Neural cell (in vitro differentiated cells): ENCODE results near the gene RALGDS. TPM values are rescaled to one million over a fixed set of nuclear protein-coding genes. Genes with fewer than 3 reads are reported as not detected.

Source experiments
- H2AFZ ChIP-seq: fragments of 200-600, 300-800 bp; sonication (generic), shearing (Covaris generic); 2 replicates; pipeline ENCODE4 v1.6.0; 2014; ENCODE audit warnings: low read depth, mild to moderate bottlenecking, antibody characterized with exemption, low read length, moderate library complexity
- H3F3A ChIP-seq: fragments of 200-600 bp; shearing (Covaris generic); 2 replicates; pipeline ENCODE4 v1.6.1; 2016; ENCODE audit warnings: mild to moderate bottlenecking, moderate library complexity, mixed read lengths, antibody characterized with exemption, low read length; ENCODE audit not compliant: insufficient read depth, poor library complexity, severe bottlenecking
- H3K27ac ChIP-seq: fragments of 200-600, 300-800 bp; sonication (generic), shearing (Covaris generic); 2 replicates; pipeline ENCODE4 v1.5.1; 2014; ENCODE audit warnings: mild to moderate bottlenecking, low read length, moderate library complexity
- H3K27me3 ChIP-seq: fragments of 300-800, 200-600 bp; sonication (generic), shearing (Covaris generic); 2 replicates; pipeline ENCODE4 v1.6.0; 2014; ENCODE audit warnings: mild to moderate bottlenecking, low read depth, low read length, moderate library complexity; ENCODE audit not compliant: insufficient read depth
- H3K36me3 ChIP-seq: fragments of 300-800, 200-600 bp; sonication (generic), shearing (Covaris generic); 2 replicates; pipeline ENCODE4 v1.5.1; 2014; ENCODE audit warnings: mild to moderate bottlenecking, antibody characterized with exemption, low read length, moderate library complexity; ENCODE audit not compliant: insufficient read depth
- H3K4me2 ChIP-seq: fragments of 300-800, 200-600 bp; sonication (generic), shearing (Covaris generic); 2 replicates; pipeline ENCODE4 v1.6.0; 2014; ENCODE audit warnings: mild to moderate bottlenecking, low read length
- H3K4me3 ChIP-seq: fragments of 300-800, 200-600 bp; sonication (generic), shearing (Covaris generic); 2 replicates; pipeline ENCODE4 v1.5.1; 2014; ENCODE audit warnings: mild to moderate bottlenecking, low read length, moderate library complexity
- H3K79me2 ChIP-seq: fragments of 200-600 bp; shearing (Covaris generic); replicated peaks from 2 replicates; pipeline ENCODE4 v1.6.0; 2014; ENCODE audit warnings: mild to moderate bottlenecking, low read length, moderate library complexity; ENCODE audit not compliant: insufficient read depth
- H3K9ac ChIP-seq: fragments of 300-800, 200-600 bp; sonication (generic), shearing (Covaris generic); 2 replicates; pipeline ENCODE4 v1.6.1; 2016; ENCODE audit warnings: mild to moderate bottlenecking, low read length, mixed read lengths
- H3K9me2 ChIP-seq: fragments of 200-600 bp; shearing (Covaris generic); 2 replicates; pipeline ENCODE4 v1.6.1; 2016; ENCODE audit warnings: mild to moderate bottlenecking, low read length, mixed read lengths; ENCODE audit not compliant: insufficient read depth
- H3K9me3 ChIP-seq: fragments of 200-600, 300-800 bp; sonication (generic), shearing (Covaris generic); 2 replicates; pipeline ENCODE4 v1.6.1; 2016; ENCODE audit warnings: mild to moderate bottlenecking, mixed run types, low read length, moderate library complexity, mixed read lengths
- H4K20me1 ChIP-seq: fragments of 200-600 bp; shearing (Covaris generic); 2 replicates; pipeline ENCODE4 v1.6.1; 2016; ENCODE audit warnings: mild to moderate bottlenecking, mixed run types; ENCODE audit not compliant: insufficient read depth
- CTCF ChIP-seq: fragments of 450-650 bp; IDR thresholded peaks from 2 replicates; pipeline ENCODE4 v1.5.1; 2014; ENCODE audit warnings: antibody characterized with exemption, mild to moderate bottlenecking, moderate library complexity; ENCODE audit not compliant: poor library complexity, severe bottlenecking
- EP300 ChIP-seq: fragments of 450-650 bp; conservative IDR thresholded peaks from 2 replicates; pipeline ENCODE4 v1.6.1; 2014; ENCODE audit warnings: antibody characterized with exemption, mild to moderate bottlenecking, moderate library complexity; ENCODE audit not compliant: poor library complexity, severe bottlenecking
- EZH2 ChIP-seq: fragments of 200-600, 300-800 bp; shearing (Covaris generic), sonication (generic); IDR thresholded peaks from 2 replicates; pipeline ENCODE4 v1.6.1; 2014; ENCODE audit warnings: antibody characterized with exemption, low read length, borderline replicate concordance, mild to moderate bottlenecking; ENCODE audit not compliant: insufficient read depth, poor library complexity, severe bottlenecking
- MXI1 ChIP-seq: fragments of 450-650 bp; conservative IDR thresholded peaks from 2 replicates; pipeline ENCODE4 v1.6.1; 2014; ENCODE audit warnings: antibody characterized with exemption, mild to moderate bottlenecking; ENCODE audit not compliant: poor library complexity, severe bottlenecking
- POLR2AphosphoS5 ChIP-seq: IDR thresholded peaks from 2 replicates; pipeline ENCODE4 v1.6.1; 2012
- RAD21 ChIP-seq: fragments of 450-650 bp; conservative IDR thresholded peaks from 2 replicates; pipeline ENCODE4 v1.6.1; 2014; ENCODE audit warnings: antibody characterized with exemption, mild to moderate bottlenecking, moderate library complexity
- REST ChIP-seq: IDR thresholded peaks from 2 replicates; pipeline ENCODE4 v1.6.1; 2012; ENCODE audit warnings: borderline replicate concordance
- SMC3 ChIP-seq: fragments of 450-650 bp; conservative IDR thresholded peaks from 2 replicates; pipeline ENCODE4 v1.6.1; 2014; ENCODE audit warnings: antibody characterized with exemption, mild to moderate bottlenecking, moderate library complexity; ENCODE audit not compliant: poor library complexity
- TAF1 ChIP-seq: IDR thresholded peaks from 2 replicates; pipeline ENCODE4 v1.6.1; 2012; ENCODE audit warnings: low read depth
- polyA plus RNA-seq: library from polyadenylated mRNA; depleted of rRNA; stranded (reverse); fragments of >200 nt; gene quantifications from 2 replicates; pipeline ENCODE4 v1.2.3, GENCODE V29; 2014

The RALGDS gene
- polyA plus RNA-seq, 1 donor from 2014 or later: 174 TPM

DNA sequence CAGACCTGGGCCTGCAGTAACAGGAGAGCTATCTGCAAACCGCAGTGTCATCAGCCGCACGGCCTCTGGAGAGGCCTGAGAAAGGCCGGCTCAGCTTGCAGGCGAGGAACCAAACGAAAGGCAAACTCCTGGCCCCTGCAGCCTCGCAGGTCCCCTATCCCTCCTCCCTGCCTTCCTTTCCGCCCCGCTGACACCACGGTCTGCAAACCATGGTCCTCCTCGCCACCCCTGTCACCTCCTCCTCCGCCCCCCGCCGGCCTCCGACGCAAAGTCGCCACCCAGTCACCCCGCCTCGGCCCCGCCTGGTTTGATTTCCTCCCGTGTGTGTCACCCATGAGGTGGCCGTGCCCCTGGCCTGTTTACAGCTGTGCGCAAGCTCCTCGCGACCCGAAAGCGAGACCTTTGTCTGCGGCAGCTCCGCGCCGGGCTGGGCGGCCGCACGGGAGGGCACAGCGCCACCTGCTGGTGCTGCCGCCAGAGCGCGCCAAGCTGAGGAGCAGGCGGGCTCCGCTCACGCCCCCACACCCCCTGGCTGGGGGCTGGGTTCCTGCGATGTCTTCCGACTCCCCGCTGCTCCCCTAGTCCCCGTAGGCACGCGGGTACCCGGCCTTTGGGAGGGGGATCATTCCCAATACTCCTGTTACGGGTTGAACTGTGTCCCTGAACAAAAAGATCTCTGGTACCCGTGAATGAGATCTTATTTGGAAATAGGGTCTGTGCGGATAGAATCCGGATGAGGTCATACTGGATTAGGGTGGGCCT, 23.3 kb upstream of the RALGDS start:
- TF ChIP-seq RAD21 (peak; percentile 78), POLR2AphosphoS5 (peak; percentile 94), SMC3 (peak; percentile 81), REST (peak; percentile 88), EZH2 (no peak), TAF1 (peak; percentile 92), MXI1 (peak; percentile 77), EP300 (peak; percentile 63), CTCF (peak; percentile 99)
- Histone ChIP-seq H3K27ac (peak overlapping the region; percentile 91), H3K9me3 (no peaks in the 10 kb centered on the region), H3K79me2 (peaks cover 84% of the 10 kb centered on the region), H4K20me1 (no peaks in the 10 kb centered on the region), H3F3A (no peaks in the 10 kb centered on the region), H3K4me3 (peak overlapping the region; percentile 67), H3K36me3 (no peaks in the 10 kb centered on the region), H2AFZ (peak overlapping the region; percentile 70), H3K27me3 (no peaks in the 10 kb centered on the region), H3K4me2 (peak overlapping the region; percentile 76), H3K9ac (peak overlapping the region; percentile 89), H3K9me2 (no peaks in the 10 kb centered on the region)

- Histone ChIP-seq H4K20me1 (no peaks in the 10 kb centered on the region), H3K4me3 (peak overlapping the region; percentile 67), H3K9me2 (no peaks in the 10 kb centered on the region), H3K79me2 (peaks cover 90% of the 10 kb centered on the region), H2AFZ (peak overlapping the region; percentile 70), H3K27ac (peak overlapping the region; percentile 91), H3K9me3 (no peaks in the 10 kb centered on the region), H3K4me2 (peak overlapping the region; percentile 76), H3K27me3 (no peaks in the 10 kb centered on the region), H3F3A (no peaks in the 10 kb centered on the region), H3K36me3 (no peaks in the 10 kb centered on the region), H3K9ac (peak overlapping the region; percentile 89)
- TF ChIP-seq EZH2 (no peak), CTCF (no peak), TAF1 (no peak), MXI1 (no peak), SMC3 (no peak)
Measured at GRCh38 chr9:133143639-133144141, 22.6 kb upstream of the RALGDS start.
